GM21526 (cell line): Measurements from ENCODE around the gene DNASE1L3.

Experiments used
- ATAC-seq: cut with Tn5 transposase; IDR thresholded peaks from one replicate; pipeline ENCODE4 v1.9.1; 2021; ENCODE audit warnings: moderate library complexity; ENCODE audit not compliant: unreplicated experiment, low FRiP score

Gene DNASE1L3

DNA sequence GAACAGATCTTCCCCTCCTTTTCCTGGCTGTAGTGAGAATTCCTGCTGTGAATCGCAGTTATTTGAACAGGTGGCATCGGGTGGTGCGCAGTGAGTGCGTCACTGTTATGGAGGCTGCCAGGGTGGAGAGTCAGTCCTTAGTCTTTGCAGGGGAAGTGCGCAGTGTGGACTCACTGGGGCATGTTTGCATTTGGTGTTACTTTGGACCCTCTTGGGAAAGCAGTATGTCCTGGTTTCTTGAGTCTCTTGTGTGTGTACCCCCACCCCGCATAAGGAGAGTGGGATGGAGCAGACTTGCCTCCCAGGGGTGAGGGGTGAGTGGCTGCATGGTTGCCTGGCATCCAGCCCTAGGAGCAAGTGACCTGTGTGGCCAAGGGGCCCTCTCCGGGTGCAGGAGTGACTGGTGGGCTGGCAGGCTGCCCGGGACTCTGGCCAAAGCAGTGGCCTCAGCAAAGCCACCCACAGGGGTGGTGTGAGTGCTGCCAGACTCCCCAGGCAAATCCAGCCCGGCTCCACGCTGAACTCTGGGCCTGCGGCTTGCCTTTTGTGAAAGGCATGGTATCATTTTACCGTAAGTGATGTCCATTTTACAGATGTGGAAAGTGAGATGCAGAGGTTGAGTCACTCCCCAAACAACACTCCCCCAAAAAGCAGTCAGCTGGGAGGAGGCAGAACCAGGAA lies 46.4 kb downstream of the DNASE1L3 start:
- no peak for ATAC-seq

DNA sequence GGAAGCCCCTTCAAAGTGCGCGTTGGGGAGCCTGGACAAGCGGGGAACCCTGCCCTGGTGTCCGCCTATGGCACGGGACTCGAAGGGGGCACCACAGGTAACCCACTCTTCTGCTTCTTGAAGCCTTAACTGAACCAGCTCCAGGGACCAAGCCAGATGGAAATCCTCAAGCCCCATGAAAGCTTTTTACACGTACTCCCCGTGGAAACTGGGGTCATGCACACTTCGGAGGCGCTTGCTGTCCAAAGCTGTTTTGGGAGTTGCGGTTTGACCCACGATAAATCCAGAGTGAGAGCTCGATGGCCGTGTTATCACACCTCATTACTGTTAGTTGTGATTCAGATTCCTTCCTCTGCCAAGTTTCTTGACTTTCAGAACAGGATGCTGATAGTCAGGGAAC lies 47.5 kb downstream of the DNASE1L3 start:
- ATAC-seq = no peak

DNA sequence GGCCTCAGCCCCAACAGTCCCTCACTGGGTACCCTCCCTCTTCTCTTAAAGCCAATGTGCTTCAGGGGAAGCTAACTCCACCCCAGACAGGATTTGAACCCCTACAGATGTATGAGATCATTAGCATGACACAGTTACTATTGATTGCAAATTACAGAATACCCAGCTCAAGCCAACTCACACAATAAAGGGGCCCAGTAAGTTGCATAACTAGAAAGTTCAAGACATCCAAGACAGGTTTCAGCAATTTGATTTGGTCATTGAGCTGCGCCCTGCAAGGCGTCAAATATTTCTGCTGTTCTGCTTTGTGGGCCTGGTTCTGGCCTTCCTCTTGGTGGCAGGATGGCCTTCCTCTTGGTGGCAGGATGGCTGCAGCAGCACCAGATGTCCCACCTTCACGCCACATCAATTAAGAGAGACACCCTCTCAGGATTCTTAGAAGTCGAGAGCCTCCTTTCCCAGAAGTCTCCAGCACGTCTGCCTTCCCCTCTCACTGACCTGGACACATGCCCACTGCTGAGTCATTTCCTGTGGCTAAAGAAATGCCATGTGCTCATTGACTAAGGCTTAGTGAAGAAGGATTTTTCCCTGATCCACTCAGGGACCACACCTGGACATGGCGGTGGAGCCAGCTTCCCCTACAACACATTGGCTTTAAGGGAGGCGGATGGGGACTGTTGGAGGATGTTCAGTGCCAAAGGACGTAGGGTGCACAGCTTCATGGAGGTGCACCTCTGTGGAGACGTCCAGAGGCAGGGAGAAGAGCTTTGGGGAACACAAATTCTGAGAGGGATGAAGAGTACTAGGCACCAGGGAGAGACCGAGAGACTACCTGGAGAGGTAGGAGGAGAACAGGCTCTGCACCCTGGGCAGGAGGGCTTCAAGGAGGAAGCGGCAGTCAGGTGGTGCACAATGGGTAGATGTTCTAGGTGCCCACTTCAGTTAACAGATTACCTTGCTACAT lies 49.1 kb downstream of the DNASE1L3 start:
- no peak for ATAC-seq

DNA sequence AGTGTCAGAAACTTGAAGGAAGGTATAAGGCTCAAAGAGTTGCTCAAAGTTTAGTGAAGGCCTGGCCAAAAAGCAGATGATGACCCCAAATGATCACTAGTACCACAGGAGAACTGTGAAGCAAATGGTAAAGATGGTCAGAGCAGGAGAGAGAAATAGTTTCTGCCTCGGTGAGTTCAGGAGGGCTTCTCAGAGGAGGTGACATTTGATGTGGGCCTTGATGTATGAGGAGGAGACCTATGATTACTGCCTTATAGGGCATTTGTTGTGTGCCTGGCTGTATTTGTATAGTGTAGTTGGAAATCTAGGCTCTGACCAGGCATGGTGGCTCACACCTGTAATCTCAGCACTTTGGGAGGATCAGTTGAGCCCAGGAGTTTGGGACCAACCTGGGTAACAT lies 50.4 kb downstream of the DNASE1L3 start:
- ATAC-seq = no peak

DNA sequence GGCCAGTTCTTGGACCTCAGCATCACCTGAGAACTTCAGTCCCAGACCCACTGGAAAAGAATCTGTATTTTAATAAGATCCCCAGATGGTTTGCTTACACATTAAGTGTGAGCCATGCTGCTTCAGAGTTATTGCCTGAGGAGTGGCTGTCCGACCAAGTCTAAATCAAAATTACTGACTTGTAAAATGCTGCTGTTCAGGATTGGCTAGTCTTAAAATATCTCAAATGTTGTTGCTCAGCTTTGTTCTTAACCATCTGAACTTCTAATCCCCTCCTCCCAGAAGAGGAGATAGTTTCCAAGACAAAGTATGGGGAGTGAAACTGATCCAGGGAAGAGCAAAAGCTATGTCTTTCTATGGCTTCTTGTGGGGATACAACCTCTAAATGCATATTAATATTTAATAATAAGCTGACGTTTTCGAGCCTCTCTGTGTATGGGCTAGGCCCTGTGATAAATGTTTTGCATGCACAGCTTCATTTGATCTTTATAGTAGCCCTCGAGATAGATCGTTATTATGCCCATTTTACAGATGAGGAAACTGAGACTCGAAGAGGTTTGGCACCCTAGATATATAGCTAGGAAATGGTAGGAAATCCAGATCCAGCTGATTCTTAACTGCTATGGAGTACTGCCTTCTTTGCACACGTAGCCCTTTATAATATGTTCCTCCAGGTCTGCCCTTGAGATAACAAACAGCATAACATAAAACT lies 52.2 kb downstream of the DNASE1L3 start:
- ATAC-seq = no peak

DNA sequence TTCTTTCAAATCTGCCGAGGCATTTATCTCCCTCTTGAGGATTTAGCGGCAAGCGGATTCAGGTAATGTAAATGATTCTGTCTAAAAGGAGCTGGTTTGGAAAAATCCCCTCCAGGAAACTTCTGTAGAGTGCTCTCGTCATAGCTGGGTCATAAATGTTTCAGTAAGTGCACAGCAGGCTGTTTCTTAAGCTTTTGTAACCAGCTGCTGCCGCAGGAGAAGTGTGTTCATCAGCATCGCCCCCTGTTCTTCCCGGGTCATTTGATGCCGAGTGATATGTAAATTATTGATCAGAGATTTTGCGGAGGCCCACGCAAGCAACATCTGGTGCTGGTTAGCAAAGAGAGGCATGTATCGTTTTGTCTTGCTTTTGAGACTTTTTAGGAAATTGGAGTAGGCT lies 53.1 kb downstream of the DNASE1L3 start:
- no peak for ATAC-seq

DNA sequence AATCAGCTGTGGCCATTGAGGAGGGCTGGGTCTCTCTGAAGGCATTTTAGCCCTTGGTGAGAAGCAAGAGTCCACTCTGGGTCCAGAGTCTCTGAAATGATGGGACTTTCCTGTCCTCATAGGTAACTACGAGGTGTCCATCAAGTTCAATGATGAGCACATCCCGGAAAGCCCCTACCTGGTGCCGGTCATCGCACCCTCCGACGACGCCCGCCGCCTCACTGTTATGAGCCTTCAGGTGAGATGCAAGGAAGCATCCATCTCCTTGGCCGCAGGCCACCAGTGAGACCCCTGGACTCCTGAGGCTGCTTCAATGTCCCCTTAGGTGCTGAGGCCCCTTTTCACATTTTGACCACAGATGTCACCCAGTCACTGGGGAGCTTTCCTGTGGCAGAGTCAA lies 54.9 kb downstream of the DNASE1L3 start:
- no peak for ATAC-seq

DNA sequence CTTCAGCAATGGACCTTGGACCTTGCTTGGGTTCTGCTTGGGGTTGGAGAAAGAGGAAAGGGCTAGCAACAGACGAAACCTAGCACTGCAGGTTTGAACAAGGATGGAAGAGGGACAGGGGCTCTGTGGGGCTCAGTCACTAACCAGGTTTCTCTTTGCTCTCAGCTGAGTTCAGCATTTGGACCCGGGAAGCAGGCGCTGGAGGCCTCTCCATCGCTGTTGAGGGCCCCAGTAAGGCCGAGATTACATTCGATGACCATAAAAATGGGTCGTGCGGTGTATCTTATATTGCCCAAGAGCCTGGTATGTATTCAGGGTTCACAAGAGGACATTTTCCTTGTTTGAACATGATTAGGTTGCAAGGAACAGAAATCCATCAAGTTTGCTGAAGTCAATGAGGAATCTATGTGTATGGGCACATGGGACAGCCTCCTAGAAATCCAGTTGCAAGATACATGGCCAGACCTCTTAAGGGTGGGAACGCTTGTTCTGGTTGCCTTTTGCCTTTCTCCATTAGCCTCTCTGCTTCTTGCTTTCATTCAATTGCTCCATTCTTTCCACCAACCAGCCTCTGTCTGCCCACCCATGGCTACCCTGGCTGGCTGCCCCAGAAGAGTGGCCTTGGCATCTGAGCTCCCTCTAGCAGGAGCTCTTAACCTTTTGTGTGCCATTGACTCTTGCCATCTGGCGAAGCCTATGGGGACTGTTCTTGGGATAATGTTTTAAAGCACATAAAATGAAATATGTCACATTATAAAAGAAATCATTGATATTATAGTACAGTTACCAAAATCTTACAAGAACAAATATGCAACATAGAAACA lies 55.9 kb downstream of the DNASE1L3 start:
- ATAC-seq = no peak

DNA sequence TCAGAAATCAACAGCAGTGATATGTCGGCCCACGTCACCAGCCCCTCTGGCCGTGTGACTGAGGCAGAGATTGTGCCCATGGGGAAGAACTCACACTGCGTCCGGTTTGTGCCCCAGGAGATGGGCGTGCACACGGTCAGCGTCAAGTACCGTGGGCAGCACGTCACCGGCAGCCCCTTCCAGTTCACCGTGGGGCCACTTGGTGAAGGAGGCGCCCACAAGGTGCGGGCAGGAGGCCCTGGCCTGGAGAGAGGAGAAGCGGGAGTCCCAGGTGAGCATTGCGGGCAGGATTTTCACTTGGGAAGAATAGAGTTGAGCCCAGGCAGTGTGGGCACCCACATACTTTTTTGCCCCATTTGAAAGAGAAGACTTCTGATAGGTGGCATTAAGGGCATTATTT lies 57.4 kb downstream of the DNASE1L3 start:
- no peak for ATAC-seq

DNA sequence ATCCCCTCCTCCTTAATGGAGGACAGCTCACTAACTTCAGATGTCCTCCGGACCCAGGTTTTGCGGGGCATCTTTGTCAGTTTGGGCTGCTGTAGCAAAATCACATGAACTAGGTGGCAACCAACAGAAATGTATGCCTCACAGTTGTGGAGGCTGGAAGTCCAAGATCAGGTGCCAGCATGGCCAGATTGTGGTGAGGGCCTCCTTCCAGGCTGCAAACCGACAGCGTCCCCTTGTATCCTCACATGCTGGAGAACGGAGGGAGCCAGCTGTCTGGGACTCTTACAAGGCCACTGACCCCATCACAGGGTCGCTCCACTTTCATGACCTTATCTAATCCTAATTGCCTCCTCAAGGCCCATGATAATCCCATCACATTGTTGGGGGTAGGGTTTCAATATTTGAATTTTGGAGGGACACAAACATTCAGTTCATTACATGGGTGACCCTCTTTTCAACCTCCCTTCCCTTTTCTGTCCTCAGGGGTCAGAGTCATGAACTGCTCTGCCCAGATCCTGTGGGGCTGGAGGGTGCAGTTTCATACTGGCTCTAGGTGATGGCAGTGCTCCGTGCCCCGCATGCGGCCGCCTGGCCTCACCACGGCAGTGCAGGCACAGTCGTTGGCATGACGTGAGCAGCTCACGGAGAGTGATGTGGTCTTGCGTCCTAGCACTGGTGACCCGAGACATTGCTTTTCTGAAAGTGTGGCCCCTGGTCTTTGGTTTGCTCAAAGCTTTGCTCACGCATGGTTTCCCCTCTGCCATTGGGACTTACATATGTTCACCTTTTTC lies 58.4 kb downstream of the DNASE1L3 start:
- ATAC-seq = no peak

DNA sequence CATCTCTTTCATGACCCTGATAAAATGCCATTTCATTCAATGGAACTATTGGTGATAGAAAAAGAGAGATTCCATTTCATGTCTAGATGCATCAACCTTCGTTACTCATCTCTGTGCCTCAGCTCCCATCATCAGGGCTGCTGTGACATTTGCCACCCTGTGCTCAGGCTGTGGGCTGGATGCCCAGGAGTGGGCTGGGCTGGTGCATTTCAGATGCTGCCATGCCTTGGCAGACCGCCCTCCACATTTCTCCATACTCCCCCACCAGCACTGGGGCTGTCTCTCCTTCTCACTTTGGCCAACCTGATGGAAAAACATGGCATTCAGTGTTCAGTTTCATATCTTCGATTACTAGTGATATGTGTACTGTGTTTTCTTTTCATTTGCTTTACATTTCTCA lies 59.1 kb downstream of the DNASE1L3 start:
- ATAC-seq = no peak

DNA sequence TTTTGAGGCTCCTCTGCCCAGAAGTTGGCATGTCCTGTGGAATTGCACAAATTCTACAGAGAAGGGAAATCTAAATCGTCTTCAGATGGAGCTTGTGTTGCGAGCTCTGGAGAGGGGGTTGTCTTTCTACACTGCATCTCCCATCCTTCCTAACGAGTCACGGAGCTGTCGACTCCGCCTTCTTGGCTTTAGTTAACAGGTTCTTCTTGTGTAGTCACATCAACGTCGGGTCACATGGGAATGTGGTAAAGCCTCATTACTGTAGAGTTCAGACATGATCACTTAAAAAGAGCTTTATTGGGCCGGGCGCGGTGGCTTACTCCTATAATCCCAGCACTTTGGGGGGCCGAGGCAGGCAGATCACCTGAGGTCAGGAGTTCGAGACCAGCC lies 60.0 kb downstream of the DNASE1L3 start:
- ATAC-seq = no peak

DNA sequence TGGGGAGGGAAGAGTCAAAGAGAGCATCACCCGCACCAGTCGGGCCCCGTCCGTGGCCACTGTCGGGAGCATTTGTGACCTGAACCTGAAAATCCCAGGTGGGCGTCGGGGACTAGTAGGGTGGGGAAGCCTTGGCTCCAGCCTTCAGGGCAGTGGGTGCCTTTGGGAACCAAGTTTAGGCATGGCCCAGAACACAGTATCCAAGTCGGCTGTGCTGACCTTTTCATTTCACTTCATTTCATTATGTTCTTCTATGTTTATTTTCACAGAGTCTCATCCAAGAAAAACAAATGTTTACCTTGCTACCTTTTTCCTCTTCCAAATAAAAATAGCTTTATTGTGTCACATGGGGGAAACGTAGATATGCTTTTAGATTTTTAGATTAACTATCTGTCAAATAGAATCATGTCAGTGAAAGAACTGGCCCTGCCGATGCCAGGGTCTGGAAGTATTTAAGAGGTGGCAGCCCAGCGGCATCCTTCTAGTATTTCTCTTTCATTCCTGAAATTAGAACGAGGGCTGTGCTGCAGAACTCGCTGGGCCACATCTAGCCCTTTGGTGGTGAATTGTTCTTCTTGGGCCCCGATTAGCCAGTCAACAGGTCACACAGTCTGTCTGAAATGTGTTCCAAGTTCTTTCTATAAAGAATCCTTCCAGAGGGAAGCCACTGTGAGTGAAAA lies 60.5 kb downstream of the DNASE1L3 start:
- no peak for ATAC-seq

DNA sequence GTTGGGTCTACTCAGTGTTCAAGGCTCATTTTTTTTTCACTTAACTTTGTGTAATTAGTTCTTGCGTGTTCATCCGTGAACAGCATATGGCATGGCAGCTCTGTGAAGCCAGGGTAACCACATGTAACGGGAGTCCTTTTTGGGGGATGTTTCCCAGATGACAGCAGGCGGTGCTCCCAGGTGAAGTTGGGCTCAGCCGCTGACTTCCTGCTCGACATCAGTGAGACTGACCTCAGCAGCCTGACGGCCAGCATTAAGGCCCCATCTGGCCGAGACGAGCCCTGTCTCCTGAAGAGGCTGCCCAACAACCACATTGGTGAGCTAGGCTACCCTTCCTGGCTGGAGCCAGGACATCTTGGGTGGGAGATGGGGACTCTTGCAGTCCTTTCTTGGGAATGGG lies 62.7 kb downstream of the DNASE1L3 start:
- ATAC-seq = no peak

DNA sequence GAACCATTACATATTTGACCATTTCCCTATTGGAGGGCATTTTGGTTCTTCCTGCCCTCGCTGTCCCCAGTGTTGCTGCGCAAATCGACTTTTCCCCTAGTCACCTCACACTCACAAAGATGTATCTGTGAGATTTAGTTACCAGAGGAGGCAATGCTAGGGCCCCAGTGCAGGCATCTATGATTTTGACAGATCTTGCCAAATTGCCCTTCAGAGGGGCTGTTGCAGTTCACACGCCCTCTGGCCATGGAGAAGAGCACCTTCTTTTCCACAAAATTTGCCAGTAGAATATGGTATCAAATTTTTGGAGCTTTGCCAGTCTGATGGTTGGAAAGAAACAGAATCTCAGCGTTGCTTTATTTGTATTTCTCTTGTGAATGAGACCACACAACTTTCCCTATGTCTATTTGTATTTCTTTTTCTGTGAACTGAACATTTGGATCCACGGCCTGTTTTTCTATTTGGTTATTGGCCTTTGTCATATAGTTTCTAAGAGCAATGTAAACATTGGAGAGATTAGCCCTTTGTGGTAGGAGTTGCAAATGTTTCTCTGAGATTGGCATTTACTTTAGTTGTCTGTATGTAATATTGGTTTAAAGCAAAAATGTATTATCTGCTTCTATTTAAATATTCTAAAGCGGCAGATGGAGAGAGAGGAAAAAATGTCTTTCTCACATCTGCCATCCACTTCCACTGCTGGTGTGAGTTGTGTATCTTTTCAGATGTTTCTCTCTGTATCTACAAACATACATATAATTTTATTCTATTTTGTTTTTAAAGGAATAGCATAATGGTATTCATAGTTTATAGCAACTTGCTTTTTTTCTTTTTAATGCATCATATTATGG lies 66.1 kb downstream of the DNASE1L3 start:
- no peak for ATAC-seq

DNA sequence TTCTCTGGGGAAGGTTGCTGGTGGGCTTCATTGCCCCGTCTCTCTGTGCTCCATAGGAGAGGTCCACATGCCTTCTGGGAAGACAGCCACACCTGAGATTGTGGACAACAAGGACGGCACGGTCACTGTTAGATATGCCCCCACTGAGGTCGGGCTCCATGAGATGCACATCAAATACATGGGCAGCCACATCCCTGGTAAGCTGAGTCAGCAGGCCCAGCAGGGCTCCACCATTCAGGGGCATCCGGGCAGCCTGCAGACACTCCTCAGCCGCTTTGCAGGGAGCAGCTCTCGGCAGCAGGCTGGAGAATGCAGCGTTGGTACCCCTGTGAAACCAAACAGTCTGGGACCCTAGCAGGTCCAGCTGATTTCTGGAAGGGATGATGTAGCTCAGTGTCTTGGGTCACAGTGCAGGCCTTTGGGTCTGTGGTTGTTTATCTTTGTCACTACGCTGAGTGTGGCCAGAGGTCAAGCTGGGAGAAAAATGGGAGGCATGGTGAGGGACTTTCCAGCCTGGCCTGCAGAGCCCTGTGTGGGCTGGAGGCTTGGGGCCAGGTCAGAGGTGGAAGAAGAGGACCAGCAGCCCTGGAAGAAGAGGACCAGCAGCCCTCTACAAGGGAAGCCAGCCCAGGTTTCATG lies 67.2 kb downstream of the DNASE1L3 start:
- ATAC-seq = no peak
